ENCODE measurements around the gene RRBP1. TPM values are rescaled to one million over a fixed set of nuclear protein-coding genes. Genes with fewer than 3 reads are reported as not detected.

The RRBP1 gene
- total and polyA plus RNA-seq, 9 donors, result 29.2 to 159 (median 83.8) TPM

- Histone ChIP-seq H3K27ac (no peak overlapping the region), H3K36me3 (no peaks in the 10 kb centered on the region), H3K9me3 (no peaks in the 10 kb centered on the region), H3K27me3 (no peaks in the 10 kb centered on the region), H3K4me3 (no peak overlapping the region), H3K4me1 (ENCODE audit: insufficient read depth) (peaks cover 48% of the 10 kb centered on the region)
- intact Hi-C loops (cut with DNase I), result no loop called here
- WGBS, 3 donors, result 73 to 77% (median 74%) methylated on average over 19 to 20 of the region's 20 CpGs
- TF ChIP-seq EP300 (IDR thresholded peaks at IDR 0.05) (no peak), CTCF (IDR thresholded peaks at IDR 0.05) (no peak), POLR2A (IDR thresholded peaks at IDR 0.05) (no peak)
- DNase-seq, result peak in 2 of 5 donors; percentile 22 to 39
Measured at GRCh38 chr20:17647391-17648314, 34.4 kb downstream of the RRBP1 start.

GRCh38 chr20:17646961-17647301 is 35.1 kb downstream of the RRBP1 start:
- no peaks in the 10 kb centered on the region for H3K36me3 ChIP-seq
- intact Hi-C loops (cut with DNase I), result no loop called here
- no peaks in the 10 kb centered on the region for H3K27me3 ChIP-seq
- peak overlapping the region in 1 of 2 donors; percentile 63 for H3K27ac ChIP-seq
- TF ChIP-seq POLR2A (IDR thresholded peaks at IDR 0.05) (no peak), CTCF (IDR thresholded peaks at IDR 0.05) (no peak), EP300 (IDR thresholded peaks at IDR 0.05) (no peak)
- peaks cover 47% of the 10 kb centered on the region for H3K4me1 ChIP-seq (ENCODE audit: insufficient read depth)
- H3K4me3 ChIP-seq, result no peak overlapping the region
- peak in 2 of 5 donors; percentile 31 to 54 for DNase-seq
- H3K9me3 ChIP-seq, result no peaks in the 10 kb centered on the region
- WGBS, 3 donors, result 48 to 52% (median 50%) methylated on average over 5 of the region's 5 CpGs

- Histone ChIP-seq H3K4me3 (no peak overlapping the region), H3K4me1 (ENCODE audit: insufficient read depth) (peaks cover 44% of the 10 kb centered on the region)
- peak; percentile 67 to 80 (median 71) for DNase-seq
Measured at GRCh38 chr20:17646209-17646960, 35.7 kb downstream of the RRBP1 start.

GRCh38 chr20:17645546-17646208 is 36.4 kb downstream of the RRBP1 start:
- TF ChIP-seq POLR2A (IDR thresholded peaks at IDR 0.05) (no peak), EP300 (IDR thresholded peaks at IDR 0.05) (no peak), CTCF (IDR thresholded peaks at IDR 0.05) (no peak)
- Histone ChIP-seq H3K36me3 (no peaks in the 10 kb centered on the region), H3K27ac (peak overlapping the region in 1 of 2 donors; percentile 63), H3K27me3 (no peaks in the 10 kb centered on the region), H3K9me3 (no peaks in the 10 kb centered on the region), H3K4me3 (no peak overlapping the region), H3K4me1 (ENCODE audit: insufficient read depth) (peaks cover 44% of the 10 kb centered on the region)
- 80 to 88% (median 86%) methylated on average over 10 of the region's 10 CpGs for WGBS, 3 donors
- intact Hi-C loops (cut with DNase I), result no loop called here
- DNase-seq, result peak in 2 of 5 donors; percentile 20 to 38

More at GRCh38 chr20:17646209-17646960, 35.7 kb downstream of the RRBP1 start:
- intact Hi-C loops (cut with DNase I), result no loop called here
- TF ChIP-seq EP300 (IDR thresholded peaks at IDR 0.05), result no peak
- no peaks in the 10 kb centered on the region for H3K9me3 ChIP-seq
- H3K27me3 ChIP-seq, result no peaks in the 10 kb centered on the region
- H3K27ac ChIP-seq, result peak overlapping the region in 1 of 2 donors; percentile 63
- 27 to 33% (median 33%) methylated on average over 14 of the region's 14 CpGs for WGBS, 3 donors
- no peaks in the 10 kb centered on the region for H3K36me3 ChIP-seq
